ENCODE data around the gene PLAGL1. TPM values are rescaled to one million over a fixed set of nuclear protein-coding genes. Genes with fewer than 3 reads are reported as not detected.
A peak's percentile ranks its signal among the peaks of the same experiment; 100 is the strongest.

Gene PLAGL1
- total RNA-seq, 1 experiment from 2014 or later, result 0.38 TPM

DNA sequence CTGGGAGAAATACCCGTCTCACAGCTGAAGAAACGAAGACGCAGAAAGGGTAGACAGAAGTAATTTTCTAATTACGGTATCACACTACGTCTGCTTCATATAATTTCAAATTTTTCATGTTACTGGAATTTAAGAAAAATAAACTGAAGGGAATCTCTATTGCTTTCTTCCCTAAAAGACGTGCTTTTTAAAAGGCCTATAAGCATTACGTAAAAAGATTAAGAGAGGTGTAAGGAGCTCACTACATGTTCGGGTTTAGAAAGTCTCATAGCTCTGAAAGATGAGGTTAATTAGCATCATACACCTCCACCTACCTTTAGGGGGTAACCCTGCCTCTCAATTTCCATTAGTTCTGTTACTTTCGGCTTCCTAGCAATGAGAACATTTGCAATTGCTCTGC, 787 bp upstream of the PLAGL1 start:
- DNase-seq (ENCODE audit: low spot score), result no peak

GRCh38 chr6:144007478-144008119, 460 bp downstream of the PLAGL1 start:
- DNase-seq (ENCODE audit: low spot score), result no peak

DNA sequence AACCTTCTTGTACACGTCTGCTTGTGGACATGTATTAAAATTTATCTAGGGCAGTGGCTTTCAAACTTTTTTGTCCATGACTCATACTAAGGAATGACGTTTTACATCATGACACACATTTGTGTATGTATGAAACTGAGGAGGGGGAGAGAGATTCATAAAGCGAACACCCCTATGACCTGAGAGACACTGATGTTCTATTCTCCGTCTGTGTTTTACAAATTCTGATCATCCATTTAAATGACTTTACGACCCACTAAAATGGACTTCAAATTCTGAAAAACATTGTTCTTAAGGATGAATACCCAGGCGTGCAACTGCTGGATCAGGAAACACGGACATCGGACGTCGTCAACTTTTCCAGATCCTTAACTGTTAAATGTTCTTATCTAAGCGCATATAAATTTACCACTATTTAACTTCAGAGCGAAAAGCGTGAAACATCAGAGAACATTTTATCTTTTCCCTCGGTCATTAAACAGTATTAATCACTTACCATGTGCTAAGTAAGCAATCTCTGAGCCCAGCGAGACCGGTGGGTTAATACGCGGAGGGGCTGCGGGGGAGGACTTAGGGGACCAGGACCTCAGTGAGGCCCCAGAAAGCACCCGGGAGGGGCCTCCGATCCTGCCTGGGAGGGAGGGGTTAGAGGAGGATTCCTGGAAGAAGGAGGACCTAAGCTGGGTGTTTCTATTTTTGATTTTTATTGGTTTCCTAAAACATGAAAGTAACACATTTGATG, 1.2 kb downstream of the PLAGL1 start:
- DNase-seq (ENCODE audit: low spot score), result peak; percentile 11

- peak; percentile 27 for DNase-seq (ENCODE audit: low spot score)
These were observed 8.7 kb downstream of the PLAGL1 start for GRCh38 chr6:143999406-143999805.

DNA sequence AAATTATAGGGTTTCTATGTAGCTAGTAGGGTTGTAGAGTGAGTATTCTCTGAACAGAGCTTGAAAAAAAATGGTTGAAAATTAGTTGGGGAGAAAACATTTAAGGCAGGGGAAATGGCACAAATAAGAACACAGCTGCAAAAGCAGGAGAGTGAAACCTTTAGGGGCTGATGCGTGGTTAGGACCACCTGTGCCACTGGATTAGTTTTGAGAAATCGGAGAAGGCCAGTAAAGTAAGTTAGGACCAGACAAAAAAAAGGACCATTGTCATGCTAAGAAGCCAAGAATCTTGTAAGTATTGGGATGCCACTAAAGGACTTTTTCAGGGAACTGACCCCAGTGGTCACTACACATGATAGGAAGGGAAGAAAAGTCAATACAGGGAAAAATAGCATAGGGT, 9.4 kb downstream of the PLAGL1 start:
- DNase-seq (ENCODE audit: low spot score), result no peak

- no peak for DNase-seq (ENCODE audit: low spot score)
These were observed 14.0 kb downstream of the PLAGL1 start for GRCh38 chr6:143993965-143994646.

GRCh38 chr6:143992285-143992684, 15.8 kb downstream of the PLAGL1 start:
- no peak for DNase-seq (ENCODE audit: low spot score)

DNA sequence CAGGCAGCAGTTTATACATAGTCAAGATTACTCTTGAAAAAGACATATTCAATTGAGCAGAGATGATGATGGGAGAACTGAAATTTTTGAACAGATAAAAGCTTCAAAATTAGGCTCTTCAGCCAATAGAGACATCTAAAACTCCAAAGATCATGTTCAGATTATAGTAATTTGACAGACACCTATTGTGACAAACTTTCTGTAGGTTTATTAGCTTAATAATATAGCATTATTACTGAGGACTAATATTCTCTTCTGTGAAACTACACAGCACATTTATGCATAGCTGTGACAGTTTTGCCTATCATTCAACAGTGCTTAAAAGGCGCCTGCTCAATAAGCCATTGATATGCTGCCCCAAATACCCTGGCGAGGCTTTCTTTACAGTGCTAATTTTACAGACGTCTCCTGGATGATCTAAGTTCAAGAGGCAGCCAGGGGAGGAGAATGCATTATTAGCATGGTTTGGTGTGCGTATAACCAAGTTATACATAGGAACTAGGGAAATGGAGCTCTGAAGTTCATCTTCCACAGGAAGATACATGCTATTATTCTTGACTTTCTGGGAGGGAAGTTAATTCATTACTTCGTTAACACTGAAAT, 21.5 kb downstream of the PLAGL1 start:
- no peak for DNase-seq (ENCODE audit: low spot score)

GRCh38 chr6:143984666-143985065, 23.4 kb downstream of the PLAGL1 start:
- DNase-seq (ENCODE audit: low spot score), result no peak

- no peak for DNase-seq (ENCODE audit: low spot score)
These were observed 25.1 kb downstream of the PLAGL1 start for GRCh38 chr6:143982968-143983367.

DNA sequence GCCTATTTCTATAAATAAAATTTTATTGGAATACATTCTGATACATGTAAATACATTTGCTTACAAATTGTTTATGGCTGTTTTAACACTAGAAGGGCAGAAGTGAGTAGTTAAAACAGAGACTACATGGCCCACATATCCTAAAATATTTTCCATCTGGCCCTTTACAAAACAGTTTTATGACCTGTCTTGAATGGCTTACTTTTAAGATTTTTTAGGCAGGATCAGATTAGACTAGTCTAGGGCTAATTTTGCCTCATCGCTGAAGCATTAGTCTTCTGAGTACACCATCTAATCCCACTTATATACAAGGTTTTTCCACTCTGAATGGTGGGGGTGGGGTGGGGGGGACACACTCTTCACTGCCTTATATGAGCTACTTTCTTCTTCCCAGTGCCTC, 27.1 kb downstream of the PLAGL1 start:
- DNase-seq (ENCODE audit: low spot score), result no peak

- no peak for DNase-seq (ENCODE audit: low spot score)
These were observed 31.2 kb downstream of the PLAGL1 start for GRCh38 chr6:143976806-143977349.

DNA sequence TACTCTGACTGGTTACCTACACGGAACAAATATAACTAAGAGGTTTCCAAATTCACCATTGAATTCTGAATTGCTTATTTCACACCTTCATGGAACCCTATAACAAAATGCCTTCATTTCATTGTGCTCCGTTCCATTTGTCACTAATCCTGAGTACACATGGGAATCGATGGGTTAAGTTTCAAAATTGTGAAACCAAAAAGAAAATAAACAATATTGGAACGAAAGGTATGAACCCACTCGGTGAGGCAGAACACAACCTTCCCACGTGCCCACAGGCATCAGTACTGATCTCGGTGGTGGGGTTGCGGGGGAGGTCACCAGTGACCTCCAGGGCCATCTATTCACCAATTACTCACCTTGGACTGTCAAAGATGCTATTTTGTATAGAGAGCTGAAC, 34.0 kb downstream of the PLAGL1 start:
- DNase-seq (ENCODE audit: low spot score), result no peak

DNA sequence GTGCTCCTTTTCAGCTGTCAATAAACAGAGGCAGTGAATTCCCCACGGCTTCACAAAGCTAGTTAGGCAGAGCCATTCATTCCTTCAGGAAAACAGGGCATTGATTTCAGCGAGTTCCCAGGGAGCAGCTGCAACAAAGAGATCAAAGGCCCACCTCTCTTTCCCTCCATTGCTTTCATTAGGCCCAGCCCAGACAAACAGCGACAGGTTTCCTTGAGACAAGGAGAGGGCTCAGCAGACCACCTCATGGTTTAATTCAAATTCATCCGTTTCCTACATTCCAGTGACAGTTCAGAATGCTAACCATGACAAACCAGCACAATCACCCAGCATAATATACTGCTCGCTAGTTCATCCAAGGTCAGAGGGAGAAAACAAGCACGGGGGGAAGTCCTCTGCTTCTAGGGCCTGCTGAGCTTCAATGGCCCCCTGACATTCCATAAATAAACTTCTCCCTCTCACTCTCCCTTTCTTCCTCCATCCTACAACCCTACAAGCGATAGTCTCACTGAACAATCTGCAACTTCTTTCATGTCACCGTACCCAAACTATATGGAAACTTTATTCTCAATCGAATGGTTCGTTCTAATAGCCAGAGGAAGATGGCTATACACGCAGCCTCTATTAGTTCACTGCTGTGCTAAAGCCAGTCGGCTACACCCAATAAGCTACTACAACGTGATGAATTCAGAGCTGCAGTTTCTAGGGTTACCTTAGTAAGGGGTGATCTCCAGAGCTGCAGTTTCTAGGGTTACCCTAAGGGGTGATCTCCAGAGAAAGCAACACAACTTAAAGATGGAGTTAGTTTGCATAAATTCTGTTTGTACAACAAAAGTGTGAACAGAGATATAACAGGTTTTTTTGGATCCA, 34.7 kb downstream of the PLAGL1 start:
- DNase-seq (ENCODE audit: low spot score), result no peak

- DNase-seq (ENCODE audit: low spot score), result no peak
These were observed 36.4 kb downstream of the PLAGL1 start for GRCh38 chr6:143971482-143972205.

- DNase-seq (ENCODE audit: low spot score), result no peak
These were observed 37.4 kb downstream of the PLAGL1 start for GRCh38 chr6:143970456-143971218.

GRCh38 chr6:143969077-143969476, 39.0 kb downstream of the PLAGL1 start:
- DNase-seq (ENCODE audit: low spot score), result no peak

GRCh38 chr6:143967706-143968376, 40.2 kb downstream of the PLAGL1 start:
- DNase-seq (ENCODE audit: low spot score), result no peak

GRCh38 chr6:143966312-143966711, 41.7 kb downstream of the PLAGL1 start:
- no peak for DNase-seq (ENCODE audit: low spot score)
